Sciatic nerve (tissue), 2 donors: Measurements from ENCODE around the gene PSMA5. TPM values are rescaled to one million over a fixed set of nuclear protein-coding genes. Genes with fewer than 3 reads are reported as not detected.

Experiments
- ATAC-seq: fragments of 200-7000 bp; cut with Tn5 transposase; one replicate; pipeline ENCODE4 v1.9.1; 2020; ENCODE audit warnings: mild to moderate bottlenecking, moderate library complexity
- DNase-seq: peaks from one replicate; pipeline ENCODE4 v3.0.0-alpha.2; 2020; ENCODE audit warnings: low spot score
- intact Hi-C: fragments of 100-400 bp; cut with DNase I; formaldehyde crosslinking; loops from one replicate; pipeline ENCODE4 v1.14.2; 2022
- total RNA-seq: library from RNA; stranded (reverse); fragmentation: NEBNext Ultra II Directional; extraction: Animal tissue kit (Norgen Biotek cat#: 25700); gene quantifications from one replicate; pipeline ENCODE4 v1.2.1, GENCODE V29; 2021
- donor health status: DM: no; HTN: no; CAD: no.
- donor health status: DM: no; HTN: no; CAD: no.

Gene PSMA5
- total RNA-seq, 1 donor from 2014 or later: 44.8 TPM

GRCh38 chr1:109438798-109439297, 12.6 kb upstream of the PSMA5 start:
- intact Hi-C loops: no loop called here

GRCh38 chr1:109434484-109434883, 8.2 kb upstream of the PSMA5 start:
- ATAC-seq: no peak
- intact Hi-C loops: no loop called here
- no peak for DNase-seq

More at GRCh38 chr1:109438798-109439297, 12.6 kb upstream of the PSMA5 start:
- no peak for ATAC-seq
- no peak for DNase-seq

GRCh38 chr1:109433322-109433721, 7.1 kb upstream of the PSMA5 start:
- no peak for ATAC-seq
- DNase-seq: no peak
- intact Hi-C loops: no loop called here

GRCh38 chr1:109432336-109432735, 6.1 kb upstream of the PSMA5 start:
- ATAC-seq (no peak), DNase-seq (no peak)
- intact Hi-C loops: no loop called here

GRCh38 chr1:109427171-109427467, 871 bp upstream of the PSMA5 start:
- intact Hi-C loops: no loop called here
- ATAC-seq (no peak), DNase-seq (no peak)

- no peak for DNase-seq
- intact Hi-C loops: no loop called here
Observed at GRCh38 chr1:109425391-109426280, 612 bp downstream of the PSMA5 start.

GRCh38 chr1:109423498-109423897, 2.8 kb downstream of the PSMA5 start:
- intact Hi-C loops: no loop called here
- no peak for ATAC-seq
- no peak for DNase-seq

More at GRCh38 chr1:109425391-109426280, 612 bp downstream of the PSMA5 start:
- peak; percentile 29 for ATAC-seq

GRCh38 chr1:109412551-109412950, 13.7 kb downstream of the PSMA5 start:
- no peak for DNase-seq
- intact Hi-C loops: no loop called here
- no peak for ATAC-seq

GRCh38 chr1:109404838-109405237, 21.4 kb downstream of the PSMA5 start:
- DNase-seq (no peak), ATAC-seq (no peak)
- intact Hi-C loops: loop anchor here (5.0 kb wide), 1 partner anchor 143 kb away; no protein-coding TSS in a partner anchor

GRCh38 chr1:109402025-109402424, 24.2 kb downstream of the PSMA5 start:
- ATAC-seq (no peak), DNase-seq (no peak)
- intact Hi-C loops: loop anchor here (5.0 kb wide), 1 partner anchor 140 kb away; no protein-coding TSS in a partner anchor

- DNase-seq (no peak), ATAC-seq (no peak)
- intact Hi-C loops: loop anchor here (5.0 kb wide), 1 partner anchor 138 kb away; no protein-coding TSS in a partner anchor
Observed at GRCh38 chr1:109400035-109400655, 26.1 kb downstream of the PSMA5 start.

- intact Hi-C loops: loop anchor here (5.0 kb wide), 1 partner anchor 122 kb away; no protein-coding TSS in a partner anchor
- DNase-seq (no peak), ATAC-seq (peak; percentile 72)
Observed at GRCh38 chr1:109399326-109399957, 26.8 kb downstream of the PSMA5 start.

- intact Hi-C loops: loop anchor here (5.0 kb wide), 1 partner anchor 121 kb away; no protein-coding TSS in a partner anchor
- DNase-seq: no peak
- peak; percentile 14 for ATAC-seq
Observed at GRCh38 chr1:109398343-109399225, 27.7 kb downstream of the PSMA5 start.

- intact Hi-C loops: loop anchor here (5.0 kb wide), 1 partner anchor 120 kb away; no protein-coding TSS in a partner anchor
- ATAC-seq: peak; percentile 95
- peak; percentile 88 for DNase-seq
Observed at GRCh38 chr1:109397581-109398342, 28.5 kb downstream of the PSMA5 start, which contains the start of gene SORT1. Gene SORT1, minus strand, starts transcription at chr1:109397918. Its CDS starts 26 bp downstream, at chr1:109397892.

- ATAC-seq: no peak
- DNase-seq: no peak
- intact Hi-C loops: loop anchor here (5.0 kb wide), 1 partner anchor 120 kb away; no protein-coding TSS in a partner anchor
Observed at GRCh38 chr1:109396871-109397580, 29.2 kb downstream of the PSMA5 start.

- DNase-seq (no peak), ATAC-seq (no peak)
- intact Hi-C loops: loop anchor here (5.0 kb wide), 1 partner anchor 119 kb away; no protein-coding TSS in a partner anchor
Observed at GRCh38 chr1:109396513-109396839, 29.8 kb downstream of the PSMA5 start.
